Endothelial cell of umbilical vein (primary cell): Measurements from ENCODE around the gene ZBTB33. TPM values are rescaled to one million over a fixed set of nuclear protein-coding genes. Genes with fewer than 3 reads are reported as not detected.

Experiments used
- BruUV-seq: library from RNA; stranded (reverse); fragments of 400-500 nt; replicated peaks from 2 replicates; lab custom pipeline; 2021; lab: Mats Ljungman, UMichigan
- CTCF ChIA-PET: fragments of 300-600, 350-600 bp; sonication (Branson Sonifier 250); formaldehyde crosslinking; loops from one replicate; lab custom pipeline; 2021; ENCODE audit warnings: antibody characterized with exemption, inconsistent platforms; lab: Charles Lee
- POLR2A ChIA-PET: fragments of 300-600, 350-600 bp; sonication (Branson Sonifier 250); formaldehyde crosslinking; loops from one replicate; lab custom pipeline; 2021; ENCODE audit warnings: antibody characterized with exemption, inconsistent platforms; lab: Charles Lee
- DNase-seq: peaks from one replicate; pipeline ENCODE4 v3.0.0-alpha.2; 2011; ENCODE audit warnings: low read depth, low spot score
- FAIRE-seq: peaks from 2 replicates; lab custom pipeline; 2011; peaks lifted over from hg19 to GRCh38; lab: Jason Lieb, UNC
- H2AFZ ChIP-seq: 2 replicates; pipeline ENCODE4 v1.6.0; 2012; ENCODE audit warnings: low read depth, low read length, control low read depth, inconsistent platforms
- H3K27ac ChIP-seq: 2 replicates; pipeline ENCODE4 v1.5.1; 2011; ENCODE audit warnings: low read depth, mild to moderate bottlenecking, control low read depth, low read length, moderate library complexity; ENCODE audit not compliant: insufficient read depth
- H3K27me3 ChIP-seq, 2 experiments: 2 replicates each; pipeline versions ENCODE4 v1.6.0 to v1.6.1; 2011; ENCODE audit warnings: low read length in 2 of 2, mixed read lengths in 1 of 2; ENCODE audit not compliant: control insufficient read depth in 2 of 2, insufficient read depth in 2 of 2
- H3K36me3 ChIP-seq, 2 experiments: 2 replicates in 1 of 2; 3 replicates in 1 of 2; pipeline ENCODE4 v1.5.1; 2011; ENCODE audit warnings: low read length in 2 of 2, mild to moderate bottlenecking in 1 of 2, moderate library complexity in 1 of 2; ENCODE audit not compliant: control insufficient read depth in 2 of 2, insufficient read depth in 2 of 2; ENCODE audit errors: extremely low read depth in 1 of 2
- H3K4me1 ChIP-seq: 3 replicates; pipeline ENCODE4 v1.5.1; 2011; ENCODE audit warnings: mild to moderate bottlenecking, low read length; ENCODE audit not compliant: control insufficient read depth, insufficient read depth; ENCODE audit errors: extremely low read depth
- H3K4me2 ChIP-seq: 2 replicates; pipeline ENCODE4 v1.6.1; 2011; ENCODE audit warnings: low read length, control low read depth, mixed read lengths; ENCODE audit not compliant: insufficient read depth
- H3K4me3 ChIP-seq, 3 experiments: fragments of 200-600 bp in 1 of 3; sonication (generic), shearing (Covaris generic) in 1 of 3; replicated peaks in 1 of 3; 2 replicates each; pipeline ENCODE4 v1.5.1; 2011 to 2016; ENCODE audit warnings: control low read depth in 3 of 3, low read length in 3 of 3, mild to moderate bottlenecking in 2 of 3, inconsistent platforms in 1 of 3, low read depth in 1 of 3, moderate library complexity in 1 of 3; ENCODE audit not compliant: insufficient read depth in 1 of 3
- H3K79me2 ChIP-seq: 2 replicates; pipeline ENCODE4 v1.6.0; 2012; ENCODE audit warnings: low read length, inconsistent platforms; ENCODE audit not compliant: control insufficient read depth, insufficient read depth
- H3K9ac ChIP-seq: replicated peaks from 2 replicates; pipeline ENCODE3; 2011; ENCODE audit warnings: low read length, control low read depth; ENCODE audit not compliant: insufficient read depth; ENCODE audit errors: extremely low read depth
- H3K9me1 ChIP-seq: replicated peaks from 3 replicates; pipeline ENCODE4 v1.6.0; 2011; ENCODE audit warnings: mild to moderate bottlenecking, low read length; ENCODE audit not compliant: control insufficient read depth, insufficient read depth; ENCODE audit errors: extremely low read depth
- H3K9me3 ChIP-seq: replicated peaks from 2 replicates; pipeline ENCODE4 v1.5.1; 2012; ENCODE audit warnings: low read length, inconsistent platforms; ENCODE audit not compliant: control insufficient read depth, insufficient read depth
- H4K20me1 ChIP-seq: replicated peaks from 2 replicates; pipeline ENCODE3; 2011; ENCODE audit warnings: mild to moderate bottlenecking, low read length; ENCODE audit not compliant: control insufficient read depth, insufficient read depth; ENCODE audit errors: extremely low read depth
- JUN ChIP-seq: IDR thresholded peaks from 2 replicates; pipeline ENCODE4 v1.6.1; 2011; ENCODE audit warnings: borderline replicate concordance, low read depth; ENCODE audit not compliant: insufficient read length, insufficient read depth
- MAX ChIP-seq: IDR thresholded peaks from 2 replicates; pipeline ENCODE4 v1.6.1; 2011; ENCODE audit not compliant: insufficient read depth, insufficient read length
- MYC ChIP-seq: IDR thresholded peaks from one replicate; pipeline ENCODE4 v1.6.1; 2011; ENCODE audit warnings: mild to moderate bottlenecking, low read depth, low read length
- POLR2AphosphoS5 ChIP-seq: IDR thresholded peaks from 2 replicates; pipeline ENCODE4 v1.6.1; 2012; ENCODE audit warnings: low read depth, mild to moderate bottlenecking, control low read depth, low read length, moderate library complexity; ENCODE audit not compliant: insufficient read depth
- dilution Hi-C: fragments of 300-500 bp; cut with MboI; formaldehyde crosslinking; loops from one replicate; pipeline ENCODE4 v1.15.0; 2019; ENCODE audit warnings: low sequenced_read_pairs; ENCODE audit not compliant: extremely low pct_ligation_motif_present
- intact Hi-C: fragments of 100-400 bp; cut with micrococcal nuclease; formaldehyde crosslinking; loops from one replicate; pipeline ENCODE4 v1.10.0; 2022
- polyA plus RNA-seq, 4 experiments: library from polyadenylated mRNA; depleted of rRNA in 3 of 4; stranded (reverse) in 3 of 4; unstranded in 1 of 4; fragments of >200 nt; gene quantifications; 2 replicates each; pipeline versions ENCODE4 v1.2.1 to v1.2.3, GENCODE V29; 2011 to 2012; ENCODE audit warnings: missing spikeins in 1 of 4
- total RNA-seq: library from RNA; stranded (reverse); gene quantifications from 2 replicates; pipeline ENCODE4 v1.2.3, GENCODE V29; 2021
- TF ChIP-seq, protein P1 (sequence below), 2 donors: IDR thresholded peaks; 1 replicate in 1 of 2; 2 replicates in 1 of 2; pipeline ENCODE4 v1.5.1; 2011; ENCODE audit warnings: low read length in 2 of 2, mild to moderate bottlenecking in 2 of 2, moderate library complexity in 2 of 2, control low read depth in 1 of 2, inconsistent platforms in 1 of 2, low read depth in 1 of 2; ENCODE audit not compliant: insufficient read depth in 1 of 2; ENCODE audit errors: extremely low read depth in 1 of 2

ZBTB33 gene
- total and polyA plus RNA-seq, 2 donors (not counting 3 experiments of a cell fraction or from before 2014, with no cell fraction given): 3.7 to 16.3 TPM

- ChIA-PET POLR2A (no interaction called here), CTCF (interaction anchor here (2.0 kb wide), 1 partner anchor 51 kb away, joined by 5 read pairs; no protein-coding TSS in a partner anchor)
- Histone ChIP-seq H3K4me1 (no peaks in the 10 kb centered on the region), H3K27me3 (peaks cover 0 to 3% of the 10 kb centered on the region in 2 experiments), H3K36me3 (no peaks in the 10 kb centered on the region), H4K20me1 (no peaks in the 10 kb centered on the region), H3K4me2 (no peak overlapping the region), H3K27ac (no peak overlapping the region), H3K79me2 (no peaks in the 10 kb centered on the region), H3K9me1 (no peaks in the 10 kb centered on the region), H2AFZ (no peak overlapping the region), H3K4me3 (no peak overlapping the region), H3K9ac (no peak overlapping the region), H3K9me3 (no peaks in the 10 kb centered on the region)
- DNase-seq (no peak), FAIRE-seq (no peak)
- dilution Hi-C loops: no loop called here
- intact Hi-C loops: no loop called here
- BruUV-seq: no TSS peak
- TF ChIP-seq MAX (no peak), POLR2AphosphoS5 (no peak), MYC (no peak), JUN (no peak)
- TF ChIP-seq, protein P1, sequence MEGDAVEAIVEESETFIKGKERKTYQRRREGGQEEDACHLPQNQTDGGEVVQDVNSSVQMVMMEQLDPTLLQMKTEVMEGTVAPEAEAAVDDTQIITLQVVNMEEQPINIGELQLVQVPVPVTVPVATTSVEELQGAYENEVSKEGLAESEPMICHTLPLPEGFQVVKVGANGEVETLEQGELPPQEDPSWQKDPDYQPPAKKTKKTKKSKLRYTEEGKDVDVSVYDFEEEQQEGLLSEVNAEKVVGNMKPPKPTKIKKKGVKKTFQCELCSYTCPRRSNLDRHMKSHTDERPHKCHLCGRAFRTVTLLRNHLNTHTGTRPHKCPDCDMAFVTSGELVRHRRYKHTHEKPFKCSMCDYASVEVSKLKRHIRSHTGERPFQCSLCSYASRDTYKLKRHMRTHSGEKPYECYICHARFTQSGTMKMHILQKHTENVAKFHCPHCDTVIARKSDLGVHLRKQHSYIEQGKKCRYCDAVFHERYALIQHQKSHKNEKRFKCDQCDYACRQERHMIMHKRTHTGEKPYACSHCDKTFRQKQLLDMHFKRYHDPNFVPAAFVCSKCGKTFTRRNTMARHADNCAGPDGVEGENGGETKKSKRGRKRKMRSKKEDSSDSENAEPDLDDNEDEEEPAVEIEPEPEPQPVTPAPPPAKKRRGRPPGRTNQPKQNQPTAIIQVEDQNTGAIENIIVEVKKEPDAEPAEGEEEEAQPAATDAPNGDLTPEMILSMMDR (IDR thresholded peaks at IDR 0.05; ENCODE audit: extremely low read depth in 1 of 2, insufficient read depth in 1 of 2, low read depth in 1 of 2, low read length in 2 of 2): no peak
These were observed 13.7 kb downstream of the ZBTB33 start for GRCh38 chrX:120264341-120264740.
